NCI-H146 treated with DMSO at 0.1 percent for 48 hours (cell line): Measurements from ENCODE around the gene FRMD4B.

Experiments
- DNase-seq: peaks from one replicate; lab custom pipeline; 2025; ENCODE audit not compliant: unreplicated experiment; lab: John Stamatoyannopoulos, UW

Gene FRMD4B

GRCh38 chr3:69210068-69210730 lies 175.7 kb downstream of the FRMD4B start:
- no peak for DNase-seq

- DNase-seq, result no peak
Observed at GRCh38 chr3:69209413-69209812, 176.5 kb downstream of the FRMD4B start.

GRCh38 chr3:69207031-69207430 lies 178.9 kb downstream of the FRMD4B start:
- no peak for DNase-seq

GRCh38 chr3:69205385-69205784 lies 180.5 kb downstream of the FRMD4B start:
- DNase-seq, result no peak

GRCh38 chr3:69204315-69204957 lies 181.5 kb downstream of the FRMD4B start:
- no peak for DNase-seq

- DNase-seq, result no peak
Observed at GRCh38 chr3:69203631-69204314, 182.1 kb downstream of the FRMD4B start.

- peak; percentile 82 for DNase-seq
Observed at GRCh38 chr3:69201658-69202057, 184.2 kb downstream of the FRMD4B start.

GRCh38 chr3:69200384-69201068 lies 185.4 kb downstream of the FRMD4B start:
- peak; percentile 70 for DNase-seq

- no peak for DNase-seq
Observed at GRCh38 chr3:69199942-69200341, 185.9 kb downstream of the FRMD4B start.

GRCh38 chr3:69197922-69198530 lies 187.9 kb downstream of the FRMD4B start:
- no peak for DNase-seq

- DNase-seq, result no peak
Observed at GRCh38 chr3:69197455-69197854, 188.4 kb downstream of the FRMD4B start.

GRCh38 chr3:69196876-69197275 lies 189.0 kb downstream of the FRMD4B start:
- no peak for DNase-seq

GRCh38 chr3:69194431-69195165 lies 191.3 kb downstream of the FRMD4B start:
- no peak for DNase-seq

GRCh38 chr3:69193749-69194148 lies 192.1 kb downstream of the FRMD4B start:
- DNase-seq, result no peak

GRCh38 chr3:69191516-69191915 lies 194.4 kb downstream of the FRMD4B start:
- DNase-seq, result no peak

GRCh38 chr3:69189487-69189886 lies 196.4 kb downstream of the FRMD4B start:
- DNase-seq, result no peak

GRCh38 chr3:69186575-69187093 lies 199.3 kb downstream of the FRMD4B start:
- no peak for DNase-seq

GRCh38 chr3:69182588-69183316 lies 203.1 kb downstream of the FRMD4B start:
- no peak for DNase-seq

GRCh38 chr3:69181592-69182211 lies 204.2 kb downstream of the FRMD4B start:
- no peak for DNase-seq
